Bronchial epithelial cell (primary cell): ENCODE measurements around the gene NUP62. TPM values are rescaled to one million over a fixed set of nuclear protein-coding genes. Genes with fewer than 3 reads are reported as not detected.

Experiments used
- DNase-seq: peaks from one replicate; pipeline ENCODE4 v3.0.0-alpha.2; 2010; ENCODE audit warnings: low read depth
- FAIRE-seq: peaks from 2 replicates; lab custom pipeline; 2011; peaks lifted over from hg19 to GRCh38; lab: Jason Lieb, UNC
- H3K27me3 ChIP-seq: 2 replicates; pipeline ENCODE4 v1.5.1; 2011; ENCODE audit warnings: low read length; ENCODE audit not compliant: control insufficient read depth, insufficient read depth
- H3K36me3 ChIP-seq: 2 replicates; pipeline ENCODE4 v1.5.1; 2011; ENCODE audit warnings: low read length; ENCODE audit not compliant: control insufficient read depth, insufficient read depth
- H3K4me3 ChIP-seq: 2 replicates; pipeline ENCODE4 v1.5.1; 2011; ENCODE audit warnings: mild to moderate bottlenecking, low read depth, low read length, control low read depth
- total RNA-seq: library from RNA; depleted of rRNA; stranded (reverse); fragments of >200 nt; gene quantifications from 2 replicates; pipeline ENCODE4 v1.2.1, GENCODE V29; 2014
- TF ChIP-seq, protein P1 (sequence below): IDR thresholded peaks from 2 replicates; pipeline ENCODE4 v1.5.1; 2011; ENCODE audit warnings: mild to moderate bottlenecking, moderate library complexity, low read length, control low read depth, inconsistent platforms; ENCODE audit not compliant: insufficient read depth, severe bottlenecking

Gene NUP62
- total RNA-seq, 1 donor from 2014 or later, result 12.1 TPM

DNA sequence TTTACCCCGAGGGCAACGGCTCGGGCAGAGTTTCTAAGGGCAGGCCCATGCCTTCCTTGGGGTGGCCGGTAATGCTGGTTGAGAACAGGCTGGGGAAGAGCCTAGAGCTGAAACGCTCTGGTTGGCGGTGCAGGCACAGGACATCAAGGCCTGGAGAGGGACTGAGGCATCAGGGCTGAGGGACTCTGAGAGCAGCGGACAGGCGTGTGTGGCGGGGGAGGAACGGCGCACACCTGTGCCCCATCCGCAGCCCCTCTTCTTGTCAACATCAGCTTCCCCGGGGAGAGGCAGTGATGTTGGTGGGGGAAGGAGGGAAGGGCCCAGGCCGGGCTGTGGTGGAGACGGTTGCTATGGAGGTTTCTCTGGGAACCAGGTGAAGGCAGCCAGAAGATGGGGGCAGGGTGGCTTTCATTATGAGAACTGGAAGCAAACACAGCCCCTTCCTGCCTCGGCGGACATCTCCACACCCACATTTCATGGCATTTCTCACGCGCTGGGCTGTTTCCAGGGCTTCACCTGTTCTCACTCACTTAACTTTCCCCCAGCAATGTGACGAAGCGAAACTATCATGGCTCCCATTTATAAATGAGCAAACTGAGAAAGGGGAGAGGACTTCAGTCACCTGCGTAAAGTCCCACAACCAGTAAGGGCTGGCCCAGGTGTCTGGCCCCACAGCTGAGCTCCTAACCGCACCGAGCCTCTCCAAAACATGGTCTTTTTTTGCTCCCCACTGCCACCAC, 8.5 kb downstream of the NUP62 start:
- no peak for FAIRE-seq
- TF ChIP-seq, protein P1, sequence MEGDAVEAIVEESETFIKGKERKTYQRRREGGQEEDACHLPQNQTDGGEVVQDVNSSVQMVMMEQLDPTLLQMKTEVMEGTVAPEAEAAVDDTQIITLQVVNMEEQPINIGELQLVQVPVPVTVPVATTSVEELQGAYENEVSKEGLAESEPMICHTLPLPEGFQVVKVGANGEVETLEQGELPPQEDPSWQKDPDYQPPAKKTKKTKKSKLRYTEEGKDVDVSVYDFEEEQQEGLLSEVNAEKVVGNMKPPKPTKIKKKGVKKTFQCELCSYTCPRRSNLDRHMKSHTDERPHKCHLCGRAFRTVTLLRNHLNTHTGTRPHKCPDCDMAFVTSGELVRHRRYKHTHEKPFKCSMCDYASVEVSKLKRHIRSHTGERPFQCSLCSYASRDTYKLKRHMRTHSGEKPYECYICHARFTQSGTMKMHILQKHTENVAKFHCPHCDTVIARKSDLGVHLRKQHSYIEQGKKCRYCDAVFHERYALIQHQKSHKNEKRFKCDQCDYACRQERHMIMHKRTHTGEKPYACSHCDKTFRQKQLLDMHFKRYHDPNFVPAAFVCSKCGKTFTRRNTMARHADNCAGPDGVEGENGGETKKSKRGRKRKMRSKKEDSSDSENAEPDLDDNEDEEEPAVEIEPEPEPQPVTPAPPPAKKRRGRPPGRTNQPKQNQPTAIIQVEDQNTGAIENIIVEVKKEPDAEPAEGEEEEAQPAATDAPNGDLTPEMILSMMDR, result no peak
- Histone ChIP-seq H3K4me3 (no peak overlapping the region), H3K36me3 (peaks cover 19% of the 10 kb centered on the region), H3K27me3 (no peaks in the 10 kb centered on the region)
- DNase-seq, result no peak

DNA sequence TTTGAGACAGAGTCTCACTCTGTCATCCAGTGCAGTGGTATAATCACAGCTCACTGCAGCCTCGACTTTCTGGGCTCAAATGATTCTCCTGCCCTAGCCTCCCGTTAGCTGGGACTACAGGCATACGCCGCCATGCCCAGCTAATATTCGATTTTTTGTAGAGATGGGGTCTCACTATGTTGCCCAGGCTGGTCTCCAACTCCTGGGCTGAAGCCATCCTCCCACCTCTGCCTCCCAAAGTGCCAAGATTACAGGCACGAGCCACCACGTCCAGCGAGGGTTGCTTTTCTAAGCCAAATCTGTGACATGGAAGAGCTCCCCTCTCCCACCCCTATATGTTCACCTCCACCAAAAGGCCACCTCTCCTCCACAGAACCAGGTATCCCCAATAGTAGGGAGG, 11.2 kb downstream of the NUP62 start:
- H3K4me3 ChIP-seq, result no peak overlapping the region
- peaks cover 19% of the 10 kb centered on the region for H3K36me3 ChIP-seq
- DNase-seq (no peak), FAIRE-seq (no peak)
- TF ChIP-seq, protein P1, result no peak
- H3K27me3 ChIP-seq, result no peaks in the 10 kb centered on the region

DNA sequence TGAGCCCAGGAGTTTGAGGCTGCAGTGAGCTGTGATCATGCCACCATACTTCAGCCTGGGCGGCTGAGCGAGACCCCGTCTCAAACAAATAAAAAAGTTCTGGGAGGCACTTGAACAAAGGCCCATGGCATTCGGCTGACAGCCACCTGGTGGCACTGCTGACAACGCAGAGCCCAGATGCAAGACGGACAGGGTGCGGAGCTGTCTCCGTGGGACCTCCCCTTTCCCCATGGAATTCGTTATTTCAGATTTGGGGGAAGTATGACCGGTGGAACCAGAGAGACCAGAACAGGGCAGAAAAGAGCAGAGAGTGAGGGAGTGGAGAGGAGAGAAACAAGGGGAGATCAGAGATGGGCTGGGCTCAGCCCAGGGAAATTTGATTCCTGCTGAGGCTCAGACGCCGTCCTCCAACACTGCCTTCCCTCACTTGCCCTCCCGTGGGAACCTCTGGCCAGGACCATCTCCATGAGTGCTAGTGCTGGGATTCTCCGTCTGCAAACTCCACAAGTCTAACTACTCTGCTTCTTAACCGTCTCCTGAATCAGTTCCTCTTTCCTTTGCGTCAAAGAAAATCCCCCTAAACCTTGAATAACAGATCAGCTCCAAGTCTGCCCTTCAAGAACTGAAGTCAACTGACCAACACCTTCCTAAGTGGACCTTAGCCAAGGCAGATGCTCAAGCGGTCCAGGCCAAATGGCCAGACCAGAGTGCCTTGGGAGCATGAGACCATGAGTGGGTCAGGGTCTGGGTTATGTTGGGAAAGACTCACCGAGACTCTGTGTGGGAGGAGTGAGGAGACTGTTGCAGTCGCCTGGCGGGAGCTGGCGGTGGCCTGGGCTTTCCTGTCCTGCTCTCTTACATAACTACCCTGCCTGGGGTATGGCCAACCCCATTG, 12.2 kb downstream of the NUP62 start:
- FAIRE-seq (peak; percentile 28), DNase-seq (peak; percentile 20)
- TF ChIP-seq, protein P1, result peak; percentile 64
- peaks cover 20% of the 10 kb centered on the region for H3K36me3 ChIP-seq
- H3K27me3 ChIP-seq, result no peaks in the 10 kb centered on the region
- no peak overlapping the region for H3K4me3 ChIP-seq

DNA sequence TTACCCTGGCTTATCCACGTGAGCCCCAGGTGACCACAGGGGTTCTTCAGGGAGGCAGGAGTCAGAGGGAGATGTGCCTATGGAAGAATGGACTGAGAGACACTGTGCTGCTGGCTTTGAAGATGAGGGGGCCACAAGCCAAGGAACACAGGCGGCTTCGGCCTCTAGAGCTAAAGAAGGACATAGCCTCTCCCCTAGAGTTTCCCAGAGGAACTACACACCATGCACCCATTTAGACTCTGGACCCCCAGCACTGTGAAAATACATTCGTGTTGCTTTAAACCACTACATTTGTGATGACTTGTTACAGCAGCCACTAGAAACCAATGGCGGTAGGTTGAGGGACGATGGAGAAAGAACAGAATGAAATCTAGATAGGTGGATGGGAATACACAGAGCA, 14.0 kb downstream of the NUP62 start:
- Histone ChIP-seq H3K27me3 (no peaks in the 10 kb centered on the region), H3K36me3 (peaks cover 17% of the 10 kb centered on the region), H3K4me3 (no peak overlapping the region)
- TF ChIP-seq, protein P1, result no peak
- DNase-seq, result no peak
- no peak for FAIRE-seq

DNA sequence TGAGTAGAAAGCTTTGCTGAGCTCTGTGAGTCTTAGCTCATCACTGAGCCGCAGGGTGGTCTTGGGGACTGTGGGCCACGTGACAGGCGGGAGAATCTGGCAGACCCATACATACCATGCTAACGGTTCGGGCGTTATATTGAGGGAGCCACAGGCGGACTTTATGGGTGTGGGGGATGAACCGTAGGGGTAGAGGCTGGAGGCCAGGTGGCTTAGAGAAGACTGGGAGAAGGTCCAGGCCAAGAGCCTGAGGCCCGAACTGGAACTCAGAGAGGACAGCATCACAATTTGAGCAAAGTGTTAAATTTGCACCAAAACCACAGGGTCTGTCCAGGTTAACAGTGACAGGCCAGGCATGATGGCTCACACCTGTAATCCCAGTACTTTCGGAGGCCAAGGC, 15.6 kb downstream of the NUP62 start:
- FAIRE-seq, result no peak
- Histone ChIP-seq H3K36me3 (peaks cover 17% of the 10 kb centered on the region), H3K27me3 (no peaks in the 10 kb centered on the region)

More for the DNA sequence above, 15.6 kb downstream of the NUP62 start:
- H3K4me3 ChIP-seq, result no peak overlapping the region
- DNase-seq, result no peak
- TF ChIP-seq, protein P1, result no peak
